GM21423 (cell line): ENCODE results near the gene ADAMTSL1.

Source experiments
- ATAC-seq: cut with Tn5 transposase; IDR thresholded peaks from one replicate; pipeline ENCODE4 v1.9.1; 2021; ENCODE audit warnings: mild to moderate bottlenecking, moderate library complexity; ENCODE audit not compliant: unreplicated experiment

Gene ADAMTSL1

GRCh38 chr9:18459962-18460584, 13.9 kb upstream of the ADAMTSL1 start:
- ATAC-seq: no peak

GRCh38 chr9:18461496-18461895, 12.5 kb upstream of the ADAMTSL1 start:
- no peak for ATAC-seq

DNA sequence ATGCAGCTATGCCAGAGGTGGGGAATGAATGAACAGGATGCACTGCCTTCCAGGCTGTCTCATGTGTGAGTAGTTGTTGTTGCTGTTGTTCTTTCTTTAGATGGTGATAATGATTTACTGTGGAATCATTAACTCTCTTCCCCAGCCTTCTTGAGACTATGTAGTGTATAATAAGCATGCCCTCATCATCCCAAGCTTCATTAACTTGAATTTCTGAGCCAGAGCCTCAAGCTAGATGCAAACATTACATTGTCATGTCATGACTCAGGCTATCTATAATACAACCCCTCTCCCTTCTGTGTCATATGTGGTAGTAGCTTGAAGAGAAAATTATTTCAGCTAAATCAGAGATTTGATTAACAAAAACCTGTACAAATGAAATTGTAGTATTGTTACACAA, 10.0 kb upstream of the ADAMTSL1 start:
- ATAC-seq: no peak

DNA sequence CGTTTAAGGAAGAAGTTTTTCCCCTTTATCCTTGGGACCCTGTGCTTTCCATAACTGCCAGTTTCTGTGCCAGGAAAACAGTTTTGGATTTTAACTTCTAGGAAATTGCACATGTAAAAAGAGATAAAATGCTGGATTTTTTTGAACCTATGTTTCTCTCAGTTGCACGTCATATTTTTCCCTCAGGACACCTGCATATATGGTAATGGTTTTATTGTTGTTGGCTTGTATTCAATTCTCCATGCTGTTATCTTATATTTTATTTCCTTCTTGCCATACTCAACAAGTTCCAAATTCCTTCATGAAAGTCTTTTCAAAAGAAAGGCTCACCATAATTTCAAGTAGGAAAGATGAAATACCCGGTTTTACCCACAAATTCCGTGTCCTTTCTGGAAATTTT, 7.9 kb upstream of the ADAMTSL1 start:
- ATAC-seq: no peak

GRCh38 chr9:18467696-18468095, 6.3 kb upstream of the ADAMTSL1 start:
- no peak for ATAC-seq

DNA sequence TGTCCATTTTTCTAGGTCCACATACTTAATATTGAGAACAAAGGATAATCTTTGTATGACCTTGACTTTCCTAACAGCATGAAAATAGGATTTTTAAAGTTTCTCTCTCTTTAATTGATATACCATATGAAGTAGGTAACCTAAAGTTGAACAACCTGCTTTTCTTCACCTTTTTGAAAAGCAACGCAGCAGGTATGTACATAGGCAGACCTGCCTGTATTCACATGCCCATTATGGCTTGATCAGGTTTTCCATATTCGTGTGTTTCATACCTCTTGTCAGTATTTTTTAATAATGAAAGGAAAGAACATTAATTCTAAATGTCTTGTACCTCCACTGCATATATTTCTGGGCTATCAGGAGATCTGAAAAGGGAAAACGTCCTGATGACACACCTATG, 1.5 kb upstream of the ADAMTSL1 start:
- no peak for ATAC-seq

- no peak for ATAC-seq
These were observed 1.1 kb upstream of the ADAMTSL1 start for GRCh38 chr9:18472841-18473251.

- ATAC-seq: no peak
These were observed 830 bp downstream of the ADAMTSL1 start for GRCh38 chr9:18474783-18475182.

- ATAC-seq: no peak
These were observed 3.2 kb downstream of the ADAMTSL1 start for GRCh38 chr9:18477121-18477660.

- ATAC-seq: no peak
These were observed 3.8 kb downstream of the ADAMTSL1 start for GRCh38 chr9:18477719-18478118.

DNA sequence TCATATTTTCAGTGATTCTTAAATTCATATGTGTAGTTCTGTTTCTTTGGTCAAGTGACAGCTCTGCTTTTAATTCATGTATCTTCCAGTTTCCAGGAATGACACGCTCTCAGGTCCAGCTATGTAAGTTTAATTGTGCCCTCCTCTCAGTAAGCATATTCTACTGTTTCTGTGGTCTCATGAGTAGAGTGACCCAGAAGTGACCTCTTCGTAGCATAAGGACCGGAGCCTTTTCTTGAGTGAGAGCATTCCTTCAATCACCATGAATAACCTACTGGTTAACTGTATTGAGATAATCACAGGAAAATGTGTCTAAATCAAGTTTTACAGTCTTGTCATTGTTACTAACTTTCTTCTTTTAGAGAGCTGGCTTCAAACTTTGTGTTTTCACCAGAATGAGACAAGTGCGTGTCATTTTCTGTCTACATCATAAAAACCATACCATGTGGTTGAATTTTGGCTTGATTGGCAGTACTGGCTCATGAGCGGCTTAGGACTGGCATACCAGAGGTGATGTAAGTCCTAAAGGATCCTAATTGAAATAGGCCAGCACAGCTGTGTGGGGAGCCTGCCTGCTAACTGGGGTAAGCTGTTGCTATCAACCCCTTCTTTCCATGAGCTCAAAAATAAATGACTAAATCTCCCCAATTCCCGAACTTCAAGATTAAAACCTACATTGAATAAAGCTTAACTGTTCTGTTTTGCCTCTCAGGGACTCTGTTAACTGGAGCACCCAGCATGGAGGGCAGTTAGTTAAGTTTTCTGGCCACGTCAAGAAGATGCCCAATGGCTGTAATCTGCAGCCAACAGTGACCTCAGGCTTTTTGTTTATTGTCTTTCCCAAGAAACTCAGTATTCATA, 4.8 kb downstream of the ADAMTSL1 start:
- ATAC-seq: no peak

DNA sequence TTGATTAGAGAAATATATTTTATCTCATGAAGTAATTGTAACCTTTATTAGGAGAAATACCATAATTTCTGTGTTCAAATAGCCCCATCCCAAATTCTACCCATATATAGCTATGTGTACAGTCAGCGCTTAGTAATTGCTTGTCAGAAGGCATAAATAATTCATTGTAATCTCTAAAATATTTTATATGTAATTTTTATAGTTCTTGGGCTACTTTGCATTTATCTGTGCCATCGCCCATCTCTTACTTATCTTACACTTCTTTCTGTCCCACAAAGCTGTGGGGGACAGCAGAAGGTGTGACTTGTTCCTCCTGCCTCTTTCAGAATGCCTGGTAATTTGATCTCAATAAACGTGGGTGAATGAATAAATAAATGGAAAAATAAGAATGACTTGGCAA, 5.5 kb downstream of the ADAMTSL1 start:
- no peak for ATAC-seq

DNA sequence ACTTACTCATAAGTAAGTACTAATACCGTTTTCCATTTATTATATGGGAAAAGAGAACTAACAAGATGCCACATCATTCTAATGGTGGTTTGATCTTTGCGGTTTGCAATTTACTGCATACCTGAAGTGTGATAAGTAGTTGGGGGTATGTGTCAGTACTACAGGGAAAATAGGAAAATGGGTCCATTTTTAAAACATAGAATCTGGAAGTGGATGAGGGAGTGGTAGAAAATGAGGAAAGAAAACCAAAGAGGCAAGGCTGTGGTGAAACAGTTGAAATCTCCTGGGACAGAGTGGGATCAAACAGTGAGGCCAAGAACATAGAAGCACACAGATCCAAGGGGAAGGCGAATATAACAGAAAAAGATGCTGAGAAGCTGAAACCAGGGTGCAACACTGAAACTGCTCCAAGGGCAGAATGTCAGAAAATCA, 6.7 kb downstream of the ADAMTSL1 start:
- no peak for ATAC-seq

DNA sequence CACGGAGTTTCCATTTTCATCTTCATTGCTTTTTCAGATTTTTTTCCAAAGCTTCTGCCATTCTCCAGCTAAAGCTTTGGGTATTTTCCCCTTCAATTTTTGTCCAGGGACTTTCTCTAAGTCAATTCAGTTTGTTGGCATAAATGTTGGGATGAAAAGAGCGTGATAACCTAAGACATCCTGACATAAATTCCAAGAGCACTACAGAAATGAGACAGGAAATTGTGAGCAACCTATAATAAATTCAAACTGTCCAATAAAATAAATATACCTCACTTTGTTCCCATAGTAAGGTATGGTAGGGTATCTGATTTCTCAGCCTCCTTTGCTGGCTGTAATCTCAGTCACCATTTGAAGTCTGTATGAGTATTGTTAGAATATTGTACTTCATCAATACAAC, 8.4 kb downstream of the ADAMTSL1 start:
- no peak for ATAC-seq

DNA sequence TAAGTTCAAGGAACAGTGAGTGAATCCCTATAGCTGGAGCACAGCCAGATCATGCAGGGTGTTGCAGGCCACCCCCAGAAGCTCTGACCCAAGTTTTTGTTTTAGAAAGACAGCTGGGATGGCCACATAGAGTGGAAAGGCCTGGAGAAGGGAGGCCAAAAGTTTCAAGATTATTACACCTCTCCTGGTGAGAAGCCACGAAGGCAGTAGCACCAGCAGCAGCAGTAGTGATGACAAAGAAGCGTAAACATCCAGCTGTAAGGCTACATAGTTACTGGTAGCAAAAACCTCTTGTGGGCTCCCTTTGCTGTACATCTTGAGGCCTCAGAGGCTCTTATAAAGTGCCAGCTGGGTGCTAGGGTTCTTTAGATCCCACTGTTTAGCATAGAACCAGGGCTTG, 11.8 kb downstream of the ADAMTSL1 start:
- no peak for ATAC-seq

DNA sequence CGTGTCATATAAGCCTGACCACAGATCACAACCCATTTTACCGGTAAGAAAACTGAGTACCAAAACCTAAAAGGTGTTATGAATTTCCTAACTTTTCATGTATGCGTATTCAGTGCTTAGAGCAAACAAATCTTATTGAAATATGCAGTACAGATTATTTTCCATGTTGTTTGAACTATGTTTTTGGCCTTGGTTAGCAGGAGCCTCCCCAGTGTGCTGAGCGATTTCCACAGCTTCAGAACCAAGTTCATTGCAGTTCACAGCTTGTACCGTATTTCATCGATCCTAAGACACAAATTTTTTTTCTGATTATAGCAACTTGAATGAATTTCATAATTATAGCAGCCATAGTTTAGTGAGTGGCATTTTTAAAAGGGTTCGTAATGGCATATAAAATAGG, 13.7 kb downstream of the ADAMTSL1 start:
- no peak for ATAC-seq

- no peak for ATAC-seq
These were observed 14.9 kb downstream of the ADAMTSL1 start for GRCh38 chr9:18488886-18489285.

GRCh38 chr9:18489861-18490260, 15.9 kb downstream of the ADAMTSL1 start:
- ATAC-seq: no peak

DNA sequence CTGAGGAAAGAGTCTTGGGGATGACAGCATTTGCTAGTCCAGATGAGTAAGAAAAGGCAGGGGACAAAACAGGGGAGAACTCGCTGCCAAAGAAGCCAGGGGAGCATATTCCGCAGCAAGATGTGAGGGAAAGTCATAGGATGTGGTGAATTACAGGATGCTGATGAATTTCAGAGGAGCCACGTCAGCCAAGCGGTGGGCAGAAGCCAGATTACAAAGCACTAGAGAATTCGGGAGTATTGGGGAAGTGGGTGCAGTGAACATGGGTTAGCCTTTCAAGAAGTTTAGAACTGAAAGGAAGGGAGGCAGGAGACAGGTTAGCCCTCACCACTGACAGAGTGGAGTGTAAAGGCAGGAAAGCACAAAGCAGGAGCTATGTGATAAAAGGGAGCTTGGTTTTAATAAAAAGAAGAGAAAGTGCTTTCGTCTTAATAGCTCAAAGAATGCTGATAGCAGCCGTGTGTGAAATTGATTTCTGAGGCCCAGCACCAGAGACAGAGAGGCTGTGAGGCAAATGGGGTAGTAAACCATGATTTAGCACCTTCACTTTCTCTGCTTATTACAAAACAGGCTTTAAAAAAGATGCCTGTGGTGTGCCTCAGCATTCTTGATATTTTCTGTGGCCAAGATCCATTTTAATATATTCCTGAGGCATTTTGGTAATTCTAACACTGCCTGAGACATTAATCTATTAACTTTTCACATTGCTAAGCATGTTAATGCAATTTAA, 16.9 kb downstream of the ADAMTSL1 start:
- ATAC-seq: no peak

GRCh38 chr9:18492612-18493011, 18.7 kb downstream of the ADAMTSL1 start:
- no peak for ATAC-seq

- ATAC-seq: no peak
These were observed 19.6 kb downstream of the ADAMTSL1 start for GRCh38 chr9:18493451-18493993.
